HepG2 (cell line): ENCODE measurements around the gene TRAPPC10. TPM values are rescaled to one million over a fixed set of nuclear protein-coding genes. Genes with fewer than 3 reads are reported as not detected.

ENCODE experiments used
- ATAC-seq: fragments of 200-7000 bp; cut with Tn5 transposase; 3 replicates; pipeline ENCODE4 v1.9.1; 2020; ENCODE audit warnings: mild to moderate bottlenecking, moderate library complexity
- BruUV-seq: library from RNA; stranded (reverse); fragments of 400-500 nt; replicated peaks from 2 replicates; lab custom pipeline; 2021; lab: Mats Ljungman, UMichigan
- CTCF ChIA-PET: fragments of 300-600 bp; formaldehyde crosslinking; extraction: SDS; loops from one replicate; lab custom pipeline; 2021; ENCODE audit warnings: low total read pairs, inconsistent platforms, low intra/inter-chr PET ratio; lab: Yijun Ruan, JAX
- POLR2A ChIA-PET: fragments of 350-600 bp; sonication (Branson Sonifier 250); formaldehyde crosslinking; loops from one replicate; lab custom pipeline; 2020; ENCODE audit warnings: antibody characterized with exemption, inconsistent platforms; lab: Yijun Ruan, JAX
- DNase-seq: peaks from one replicate; pipeline ENCODE4 v3.0.0-alpha.2; 2015; ENCODE audit warnings: low spot score
- FAIRE-seq: peaks from 3 replicates; lab custom pipeline; 2011; peaks lifted over from hg19 to GRCh38; lab: Jason Lieb, UNC
- H2AFZ ChIP-seq: one replicate; pipeline ENCODE4 v1.6.1; 2011; ENCODE audit warnings: low read length, inconsistent platforms
- H3K27ac ChIP-seq: fragments of 300-600 bp; 3 replicates; pipeline ENCODE4 v1.8.0; 2011; ENCODE audit warnings: mixed run types, mild to moderate bottlenecking, mixed read lengths, low read length, inconsistent platforms; ENCODE audit not compliant: insufficient read depth; ENCODE audit errors: extremely low read length
- H3K27me3 ChIP-seq, 2 experiments: fragments of 200-600 bp in 1 of 2; 2 replicates in 1 of 2; 3 replicates in 1 of 2; pipeline versions ENCODE4 v1.6.0 to v1.8.0; 2011; ENCODE audit warnings: low read length in 2 of 2, mild to moderate bottlenecking in 2 of 2, moderate library complexity in 2 of 2, inconsistent platforms in 1 of 2; ENCODE audit not compliant: insufficient read depth in 2 of 2, control insufficient read depth in 1 of 2
- H3K36me3 ChIP-seq, 2 experiments: fragments of 200-600 bp in 1 of 2; replicated peaks in 1 of 2; 2 replicates in 1 of 2; 3 replicates in 1 of 2; pipeline versions ENCODE4 v1.5.1 to v1.8.0; 2011; ENCODE audit warnings: low read length in 2 of 2, inconsistent platforms in 1 of 2; ENCODE audit not compliant: insufficient read depth in 2 of 2, control insufficient read depth in 1 of 2
- H3K4me1 ChIP-seq: 2 replicates; pipeline ENCODE4 v1.5.1; 2012; ENCODE audit warnings: low read length, inconsistent platforms; ENCODE audit not compliant: insufficient read depth
- H3K4me2 ChIP-seq: 2 replicates; pipeline ENCODE4 v1.6.0; 2011; ENCODE audit warnings: low read depth, low read length, inconsistent platforms
- H3K4me3 ChIP-seq, 3 experiments: fragments of 200-600 bp in 1 of 3; sonication (generic), shearing (Covaris generic) in 1 of 3; replicated peaks in 1 of 3; 2 replicates each; pipeline ENCODE4 v1.5.1; 2011 to 2016; ENCODE audit warnings: low read length in 3 of 3, inconsistent platforms in 2 of 3, low read depth in 2 of 3, mild to moderate bottlenecking in 2 of 3, control low read depth in 1 of 3, mixed read lengths in 1 of 3; ENCODE audit not compliant: insufficient read depth in 1 of 3
- H3K79me2 ChIP-seq: one replicate; pipeline ENCODE4 v1.6.1; 2011; ENCODE audit warnings: low read length, inconsistent platforms; ENCODE audit not compliant: insufficient read depth
- H3K9ac ChIP-seq: 2 replicates; pipeline ENCODE4 v1.6.0; 2011; ENCODE audit warnings: mild to moderate bottlenecking, low read depth, low read length, inconsistent platforms; ENCODE audit not compliant: insufficient read depth
- H3K9me3 ChIP-seq: 2 replicates; pipeline ENCODE4 v1.5.1; 2012; ENCODE audit warnings: mild to moderate bottlenecking, low read length
- H4K20me1 ChIP-seq: 2 replicates; pipeline ENCODE4 v1.6.0; 2011; ENCODE audit warnings: inconsistent platforms, mild to moderate bottlenecking, low read length, moderate library complexity; ENCODE audit not compliant: insufficient read depth
- CAMTA2 ChIP-seq: sonication (generic); formaldehyde crosslinking; IDR thresholded peaks from 2 replicates; pipeline ENCODE4 v1.4.0; 2020; ENCODE audit warnings: mild to moderate bottlenecking, missing genetic modification reagents, borderline replicate concordance
- CBX1 ChIP-seq: IDR thresholded peaks from one replicate; pipeline ENCODE4 v1.6.1; 2016; ENCODE audit warnings: antibody characterized with exemption, low read depth
- EP300 ChIP-seq, 3 experiments: sonication (generic) in 1 of 3; formaldehyde crosslinking in 1 of 3; IDR thresholded peaks; 2 replicates each; pipeline versions ENCODE4 v1.5.1 to v1.6.1; 2011 to 2020; ENCODE audit warnings: low read depth in 2 of 3, low read length in 2 of 3, borderline replicate concordance in 1 of 3, improper control_type of control experiment in 1 of 3, mild to moderate bottlenecking in 1 of 3, missing genetic modification reagents in 1 of 3, moderate library complexity in 1 of 3
- MAX ChIP-seq: IDR thresholded peaks from 2 replicates; pipeline ENCODE4 v1.6.1; 2012; ENCODE audit warnings: inconsistent platforms
- MYC ChIP-seq: sonication (generic); formaldehyde crosslinking; IDR thresholded peaks from 2 replicates; pipeline ENCODE4 v1.9.0; 2021; ENCODE audit warnings: missing genetic modification reagents, borderline replicate concordance
- SMYD3 ChIP-seq: sonication (generic); formaldehyde crosslinking; IDR thresholded peaks from 2 replicates; pipeline ENCODE4 v1.8.1; 2023; ENCODE audit warnings: mild to moderate bottlenecking, missing genetic modification reagents
- ZNF33B ChIP-seq: sonication (generic); formaldehyde crosslinking; IDR thresholded peaks from 2 replicates; pipeline ENCODE4 v1.5.1; 2020; ENCODE audit warnings: mild to moderate bottlenecking, missing genetic modification reagents
- ZNF646 ChIP-seq: sonication (generic); formaldehyde crosslinking; IDR thresholded peaks from 2 replicates; pipeline ENCODE4 v1.9.0; 2021; ENCODE audit warnings: mild to moderate bottlenecking, missing genetic modification reagents
- ZNF776 ChIP-seq: sonication (generic); formaldehyde crosslinking; IDR thresholded peaks from 2 replicates; pipeline ENCODE4 v1.4.0; 2020; ENCODE audit warnings: mild to moderate bottlenecking, missing genetic modification reagents
- WGBS: methylation state at CpG from one replicate; pipeline ENCODE4 v1.1.6; 2017; ENCODE audit warnings: low lambda C conversion rate; 5-methylcytosine and 5-hydroxymethylcytosine counted together
- in situ Hi-C: cut with HindIII; loops from 2 replicates; pipeline ENCODE4 v1.10.0; 2017; ENCODE audit warnings: low pct_unique_long_range_greater_than_20kb; ENCODE audit not compliant: extremely low pct_ligation_motif_present
- intact Hi-C: fragments of 100-400 bp; cut with micrococcal nuclease; formaldehyde crosslinking; loops from one replicate; pipeline ENCODE4 v1.10.0; 2022; ENCODE audit not compliant: unreplicated experiment
- polyA plus RNA-seq, 8 experiments: library from polyadenylated mRNA; depleted of rRNA in 3 of 8; stranded (reverse) in 7 of 8; unstranded in 1 of 8; fragments of >200 nt; fragmentation: Illumina TruSeq in 4 of 8; extraction: Trizol in 4 of 8; gene quantifications; 2 replicates each; pipeline versions ENCODE4 v1.2.1 to v1.2.3, GENCODE V29; 2011 to 2016; ENCODE audit warnings: low read depth in 4 of 8, missing spikeins in 1 of 8, mixed read lengths in 1 of 8; ENCODE audit not compliant: insufficient read depth in 1 of 8
- total RNA-seq, 5 experiments: library from RNA; depleted of rRNA; stranded (reverse); fragments of >200 nt; fragmentation: Illumina TruSeq; extraction: Trizol; gene quantifications; 2 replicates each; pipeline ENCODE4 v1.2.3, GENCODE V29; 2016; ENCODE audit warnings: low read depth in 1 of 5
- TF ChIP-seq, protein P1 (sequence below): sonication (generic); formaldehyde crosslinking; IDR thresholded peaks from 2 replicates; pipeline ENCODE4 v1.4.0; 2020; ENCODE audit warnings: missing genetic modification reagents
- TF ChIP-seq, protein P2 (sequence below): sonication (generic); formaldehyde crosslinking; IDR thresholded peaks from 2 replicates; pipeline ENCODE4 v1.4.0; 2020; ENCODE audit warnings: mild to moderate bottlenecking, missing genetic modification reagents

Gene TRAPPC10
- total and polyA plus RNA-seq, 2 of the 13 experiments (the other 11 are each of a cell fraction or from before 2014, with no cell fraction given): 10.6 to 16.5 TPM

- H3K27ac ChIP-seq: no peak overlapping the region
- no peaks in the 10 kb centered on the region for H3K79me2 ChIP-seq
- no peaks in the 10 kb centered on the region for H4K20me1 ChIP-seq
- no peaks in the 10 kb centered on the region for H3K4me1 ChIP-seq
- BruUV-seq: no TSS peak
- H3K4me3 ChIP-seq: no peak overlapping the region
- H3K4me2 ChIP-seq: no peak overlapping the region
- POLR2A ChIA-PET: no interaction called here
- no peak for TF ChIP-seq ZNF776
- TF ChIP-seq ZNF646 (CRISPR knock-in tag): no peak
- TF ChIP-seq, protein P1, sequence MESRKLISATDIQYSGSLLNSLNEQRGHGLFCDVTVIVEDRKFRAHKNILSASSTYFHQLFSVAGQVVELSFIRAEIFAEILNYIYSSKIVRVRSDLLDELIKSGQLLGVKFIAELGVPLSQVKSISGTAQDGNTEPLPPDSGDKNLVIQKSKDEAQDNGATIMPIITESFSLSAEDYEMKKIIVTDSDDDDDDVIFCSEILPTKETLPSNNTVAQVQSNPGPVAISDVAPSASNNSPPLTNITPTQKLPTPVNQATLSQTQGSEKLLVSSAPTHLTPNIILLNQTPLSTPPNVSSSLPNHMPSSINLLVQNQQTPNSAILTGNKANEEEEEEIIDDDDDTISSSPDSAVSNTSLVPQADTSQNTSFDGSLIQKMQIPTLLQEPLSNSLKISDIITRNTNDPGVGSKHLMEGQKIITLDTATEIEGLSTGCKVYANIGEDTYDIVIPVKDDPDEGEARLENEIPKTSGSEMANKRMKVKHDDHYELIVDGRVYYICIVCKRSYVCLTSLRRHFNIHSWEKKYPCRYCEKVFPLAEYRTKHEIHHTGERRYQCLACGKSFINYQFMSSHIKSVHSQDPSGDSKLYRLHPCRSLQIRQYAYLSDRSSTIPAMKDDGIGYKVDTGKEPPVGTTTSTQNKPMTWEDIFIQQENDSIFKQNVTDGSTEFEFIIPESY (CRISPR knock-in tag): no peak
- TF ChIP-seq MYC: no peak
- TF ChIP-seq MAX: no peak
- TF ChIP-seq CAMTA2 (CRISPR knock-in tag): no peak
- no peak for TF ChIP-seq SMYD3 (CRISPR knock-in tag)
- no peak for TF ChIP-seq CBX1
- TF ChIP-seq ZNF33B (CRISPR knock-in tag): no peak
- TF ChIP-seq, protein P2, sequence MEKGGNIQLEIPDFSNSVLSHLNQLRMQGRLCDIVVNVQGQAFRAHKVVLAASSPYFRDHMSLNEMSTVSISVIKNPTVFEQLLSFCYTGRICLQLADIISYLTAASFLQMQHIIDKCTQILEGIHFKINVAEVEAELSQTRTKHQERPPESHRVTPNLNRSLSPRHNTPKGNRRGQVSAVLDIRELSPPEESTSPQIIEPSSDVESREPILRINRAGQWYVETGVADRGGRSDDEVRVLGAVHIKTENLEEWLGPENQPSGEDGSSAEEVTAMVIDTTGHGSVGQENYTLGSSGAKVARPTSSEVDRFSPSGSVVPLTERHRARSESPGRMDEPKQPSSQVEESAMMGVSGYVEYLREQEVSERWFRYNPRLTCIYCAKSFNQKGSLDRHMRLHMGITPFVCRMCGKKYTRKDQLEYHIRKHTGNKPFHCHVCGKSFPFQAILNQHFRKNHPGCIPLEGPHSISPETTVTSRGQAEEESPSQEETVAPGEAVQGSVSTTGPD (CRISPR knock-in tag): no peak
- TF ChIP-seq EP300 (IDR thresholded peaks at IDR 0.05; ENCODE audit: low read depth in 2 of 2, low read length in 2 of 2): no peak
- TF ChIP-seq EP300 (CRISPR knock-in tag; IDR thresholded peaks at IDR 0.05; ENCODE audit: borderline replicate concordance): no peak
- H3K27me3 ChIP-seq: no peaks in the 10 kb centered on the region
- FAIRE-seq: no peak
- no peak for DNase-seq
- H2AFZ ChIP-seq: no peak overlapping the region
- CTCF ChIA-PET: no interaction called here
- 94% methylated on average over 16 of the region's 18 CpGs for WGBS
- H3K9me3 ChIP-seq: no peaks in the 10 kb centered on the region
- in situ Hi-C loops (no loop called here), intact Hi-C loops (no loop called here)
- no peak overlapping the region for H3K9ac ChIP-seq
- ATAC-seq: no peak
- peaks cover 17 to 60% of the 10 kb centered on the region in 2 experiments; a peak in 4 of 5 replicates for H3K36me3 ChIP-seq
Measured at GRCh38 chr21:44088401-44088780, 76.3 kb downstream of the TRAPPC10 start.
